Measurements from ENCODE around the gene RASSF4.

RASSF4 gene

GRCh38 chr10:44975431-44976331, 16.1 kb downstream of the RASSF4 start:
- Mint-ChIP-seq H3K27ac (no peak overlapping the region), H3K36me3 (no peaks in the 10 kb centered on the region), H3K9me3 (no peaks in the 10 kb centered on the region), H3K27me3 (peaks cover 18% of the 10 kb centered on the region), H3K4me1 (peaks cover 29% of the 10 kb centered on the region), H3K4me3 (no peak overlapping the region)
- no peak for DNase-seq
- CTCF ChIA-PET, result interaction anchor here (1.0 to 2.1 kb wide), 5 partner anchors 8 to 97 kb away, joined by 3 to 15 read pairs (median 4); no protein-coding TSS in a partner anchor

GRCh38 chr10:44976352-44977198, 17.0 kb downstream of the RASSF4 start:
- CTCF ChIA-PET, result interaction anchor here (1.0 to 2.1 kb wide), 6 partner anchors 9 to 98 kb away, joined by 3 to 15 read pairs (median 4); partner anchors contain the start of gene ZNF22
- Mint-ChIP-seq H3K4me1 (peaks cover 29% of the 10 kb centered on the region), H3K36me3 (no peaks in the 10 kb centered on the region), H3K27me3 (peaks cover 18% of the 10 kb centered on the region), H3K9me3 (no peaks in the 10 kb centered on the region), H3K4me3 (no peak overlapping the region), H3K27ac (no peak overlapping the region)
- no peak for DNase-seq

- H3K27ac Mint-ChIP-seq, result no peak overlapping the region
These were observed 17.9 kb downstream of the RASSF4 start for GRCh38 chr10:44977287-44978212.

GRCh38 chr10:44978213-44978569, 18.6 kb downstream of the RASSF4 start:
- CTCF ChIA-PET, result interaction anchor here (0.8 to 2.0 kb wide), 5 partner anchors 11 to 46 kb away, joined by 3 to 11 read pairs (median 3); no protein-coding TSS in a partner anchor
- DNase-seq, result no peak
- Mint-ChIP-seq H3K4me3 (peak overlapping the region; percentile 37), H3K27ac (no peak overlapping the region), H3K36me3 (no peaks in the 10 kb centered on the region), H3K27me3 (peaks cover 18% of the 10 kb centered on the region), H3K9me3 (no peaks in the 10 kb centered on the region), H3K4me1 (peaks cover 29% of the 10 kb centered on the region)

More at GRCh38 chr10:44977287-44978212, 17.9 kb downstream of the RASSF4 start:
- Mint-ChIP-seq H3K4me1 (peaks cover 29% of the 10 kb centered on the region), H3K36me3 (no peaks in the 10 kb centered on the region), H3K9me3 (no peaks in the 10 kb centered on the region), H3K4me3 (no peak overlapping the region), H3K27me3 (peaks cover 18% of the 10 kb centered on the region)
- CTCF ChIA-PET, result interaction anchor here (1.0 to 2.1 kb wide), 4 partner anchors 12 to 45 kb away, joined by 3 to 15 read pairs (median 7); partner anchors contain the start of gene ZNF22
- no peak for DNase-seq

GRCh38 chr10:44978570-44979280, 19.1 kb downstream of the RASSF4 start, which contains the start of gene DEPP1:
TSS of gene DEPP1 (minus strand) at chr10:44978809. CDS start at chr10:44978030, 779 bp downstream.
- H3K27me3 Mint-ChIP-seq, result peaks cover 18% of the 10 kb centered on the region
- no peaks in the 10 kb centered on the region for H3K9me3 Mint-ChIP-seq
- peak within 1 kb of the TSS; percentile 37 for H3K4me3 Mint-ChIP-seq
- no peaks in the 10 kb centered on the region for H3K36me3 Mint-ChIP-seq
- H3K27ac Mint-ChIP-seq, result peak within 1 kb of the TSS; percentile 11
- peaks cover 24% of the 10 kb centered on the region for H3K4me1 Mint-ChIP-seq
- CTCF ChIA-PET, result interaction anchor here (0.8 to 2.0 kb wide), 6 partner anchors 11 to 46 kb away, joined by 3 to 11 read pairs (median 3); partner anchors contain the start of gene ZNF22
- DNase-seq, result peak; percentile 64

- no peaks in the 10 kb centered on the region for H3K36me3 Mint-ChIP-seq
- peaks cover 18% of the 10 kb centered on the region for H3K27me3 Mint-ChIP-seq
- H3K27ac Mint-ChIP-seq, result peak overlapping the region; percentile 11
- no peak overlapping the region for H3K4me3 Mint-ChIP-seq
- CTCF ChIA-PET, result interaction anchor here (0.8 to 2.2 kb wide), 7 partner anchors 10 to 47 kb away, joined by 3 to 11 read pairs (median 3); partner anchors contain the start of gene ZNF22
- peaks cover 16% of the 10 kb centered on the region for H3K4me1 Mint-ChIP-seq
- DNase-seq, result no peak
- no peaks in the 10 kb centered on the region for H3K9me3 Mint-ChIP-seq
These were observed 19.9 kb downstream of the RASSF4 start for GRCh38 chr10:44979281-44980191.

GRCh38 chr10:44980309-44981171, 20.9 kb downstream of the RASSF4 start:
- no peak overlapping the region for H3K4me3 Mint-ChIP-seq
- DNase-seq, result no peak
- H3K9me3 Mint-ChIP-seq, result no peaks in the 10 kb centered on the region
- H3K27ac Mint-ChIP-seq, result no peak overlapping the region
- CTCF ChIA-PET, result interaction anchor here (0.9 to 2.2 kb wide), 5 partner anchors 12 to 48 kb away, joined by 3 to 10 read pairs (median 6); no protein-coding TSS in a partner anchor
- peaks cover 13% of the 10 kb centered on the region for H3K4me1 Mint-ChIP-seq
- no peaks in the 10 kb centered on the region for H3K36me3 Mint-ChIP-seq
- peaks cover 24% of the 10 kb centered on the region for H3K27me3 Mint-ChIP-seq

GRCh38 chr10:44981172-44982113, 21.8 kb downstream of the RASSF4 start:
- H3K27ac Mint-ChIP-seq, result no peak overlapping the region
- H3K4me1 Mint-ChIP-seq, result peaks cover 12% of the 10 kb centered on the region
- H3K4me3 Mint-ChIP-seq, result no peak overlapping the region
- H3K36me3 Mint-ChIP-seq, result no peaks in the 10 kb centered on the region
- no peaks in the 10 kb centered on the region for H3K9me3 Mint-ChIP-seq
- CTCF ChIA-PET, result interaction anchor here (0.9 to 2.2 kb wide), 4 partner anchors 13 to 49 kb away, joined by 3 to 10 read pairs (median 6); no protein-coding TSS in a partner anchor
- peaks cover 29% of the 10 kb centered on the region for H3K27me3 Mint-ChIP-seq
- DNase-seq, result no peak

GRCh38 chr10:44982114-44982460, 22.5 kb downstream of the RASSF4 start:
- CTCF ChIA-PET, result no interaction called here

GRCh38 chr10:44982496-44982895, 22.9 kb downstream of the RASSF4 start:
- no peak overlapping the region for H3K27ac Mint-ChIP-seq

More at GRCh38 chr10:44982114-44982460, 22.5 kb downstream of the RASSF4 start:
- H3K27me3 Mint-ChIP-seq, result peaks cover 31% of the 10 kb centered on the region
- H3K27ac Mint-ChIP-seq, result no peak overlapping the region
- no peak overlapping the region for H3K4me3 Mint-ChIP-seq
- no peak for DNase-seq
- H3K4me1 Mint-ChIP-seq, result peaks cover 11% of the 10 kb centered on the region
- no peaks in the 10 kb centered on the region for H3K36me3 Mint-ChIP-seq
- no peaks in the 10 kb centered on the region for H3K9me3 Mint-ChIP-seq

More at GRCh38 chr10:44982496-44982895, 22.9 kb downstream of the RASSF4 start:
- H3K9me3 Mint-ChIP-seq, result no peaks in the 10 kb centered on the region
- no peak for DNase-seq
- no peaks in the 10 kb centered on the region for H3K36me3 Mint-ChIP-seq
- peaks cover 10% of the 10 kb centered on the region for H3K4me1 Mint-ChIP-seq
- H3K27me3 Mint-ChIP-seq, result peaks cover 31% of the 10 kb centered on the region
- H3K4me3 Mint-ChIP-seq, result no peak overlapping the region
- CTCF ChIA-PET, result no interaction called here

Measured in activated naive CD4-positive, alpha-beta T cell treated with anti-CD3 and anti-CD28 coated beads, Interleukin-2, amount 10 ng/mL, durations not matched to agents 7 days and 5 days (primary cell).